Measurements from ENCODE around the gene ZMYND19.
A peak's percentile ranks its signal among the peaks of the same experiment; 100 is the strongest.
"Not testable (repeated sequence)": the region's sequence is repeated elsewhere in the genome, so short reads cannot be mapped to it uniquely, and the experiment has no call there.

Gene ZMYND19

DNA sequence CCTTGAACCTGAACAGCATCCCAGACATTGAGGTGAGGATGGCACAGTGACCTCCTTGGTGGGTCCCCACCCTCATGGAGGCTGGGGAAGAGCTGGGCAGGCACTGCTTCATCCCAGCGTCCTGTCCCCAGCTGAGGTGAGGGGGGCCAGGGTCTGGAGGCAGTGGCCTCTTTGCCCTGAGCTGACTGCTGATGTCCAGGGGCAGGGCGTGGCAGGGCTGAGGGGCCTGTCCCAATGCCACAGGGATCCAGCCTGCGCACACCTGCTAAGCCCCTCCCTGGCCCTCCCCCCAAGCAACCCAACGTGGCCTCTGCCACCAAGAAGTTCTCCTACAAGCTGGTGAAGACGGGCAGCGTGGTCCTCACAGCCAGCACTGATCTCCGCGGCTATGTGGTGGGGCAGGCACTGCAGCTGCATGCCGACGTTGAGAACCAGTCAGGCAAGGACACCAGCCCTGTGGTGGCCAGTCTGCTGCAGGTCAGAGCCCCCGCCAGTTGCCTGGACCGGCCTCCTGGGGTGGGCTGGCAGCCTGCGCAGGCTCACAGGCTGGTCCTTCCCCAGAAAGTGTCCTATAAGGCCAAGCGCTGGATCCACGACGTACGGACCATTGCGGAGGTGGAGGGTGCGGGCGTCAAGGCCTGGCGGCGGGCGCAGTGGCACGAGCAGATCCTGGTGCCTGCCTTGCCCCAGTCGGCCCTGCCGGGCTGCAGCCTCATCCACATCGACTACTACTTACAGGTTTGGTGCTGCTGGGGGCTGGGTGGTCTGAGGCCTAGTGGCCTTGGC lies 23.6 kb upstream of the ZMYND19 start:
- DNase-seq = no peak

DNA sequence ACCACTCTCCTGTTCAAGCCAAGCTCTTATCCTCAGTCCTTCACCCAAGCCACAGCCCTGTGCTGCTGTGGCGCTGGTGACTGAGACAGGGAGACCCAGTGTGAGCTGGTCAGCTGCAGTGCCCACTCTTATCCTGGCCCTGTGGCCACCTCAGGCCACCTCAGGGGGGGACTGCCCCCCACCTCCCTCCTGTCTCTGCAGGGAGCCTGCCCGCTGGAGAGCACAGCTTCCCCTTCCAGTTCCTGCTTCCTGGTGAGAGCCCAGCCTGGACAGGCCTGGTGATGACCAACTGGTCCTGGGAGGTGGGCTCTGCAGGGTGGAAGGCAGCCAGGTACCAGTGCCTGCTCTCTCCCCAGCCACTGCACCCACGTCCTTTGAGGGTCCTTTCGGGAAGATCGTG lies 22.9 kb upstream of the ZMYND19 start:
- no peak for DNase-seq

DNA sequence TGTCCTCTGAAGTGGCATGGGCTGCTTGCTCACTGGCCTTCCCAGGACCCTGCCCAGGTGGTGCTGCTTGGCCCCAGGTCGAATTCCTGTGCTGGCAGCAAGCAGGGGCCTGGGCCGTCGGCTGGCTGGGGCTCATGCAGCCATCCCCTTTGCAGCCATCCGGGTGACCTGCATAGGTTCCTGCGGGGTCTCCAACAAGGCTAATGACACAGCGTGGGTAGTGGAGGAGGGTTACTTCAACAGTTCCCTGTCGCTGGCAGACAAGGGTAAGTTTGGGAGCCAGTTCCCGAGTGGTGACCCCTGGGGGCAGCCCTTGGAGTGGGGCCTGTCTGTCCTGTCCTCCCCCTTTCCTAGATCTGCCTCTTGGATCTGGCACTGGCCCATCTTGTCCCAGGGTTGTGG lies 22.4 kb upstream of the ZMYND19 start:
- DNase-seq = no peak

- DNase-seq = no peak
Measured at GRCh38 chr9:137611623-137612609, 21.6 kb upstream of the ZMYND19 start.

GRCh38 chr9:137610944-137611343 lies 20.6 kb upstream of the ZMYND19 start:
- no peak for DNase-seq

GRCh38 chr9:137607141-137607857 lies 17.0 kb upstream of the ZMYND19 start:
- DNase-seq = no peak

DNA sequence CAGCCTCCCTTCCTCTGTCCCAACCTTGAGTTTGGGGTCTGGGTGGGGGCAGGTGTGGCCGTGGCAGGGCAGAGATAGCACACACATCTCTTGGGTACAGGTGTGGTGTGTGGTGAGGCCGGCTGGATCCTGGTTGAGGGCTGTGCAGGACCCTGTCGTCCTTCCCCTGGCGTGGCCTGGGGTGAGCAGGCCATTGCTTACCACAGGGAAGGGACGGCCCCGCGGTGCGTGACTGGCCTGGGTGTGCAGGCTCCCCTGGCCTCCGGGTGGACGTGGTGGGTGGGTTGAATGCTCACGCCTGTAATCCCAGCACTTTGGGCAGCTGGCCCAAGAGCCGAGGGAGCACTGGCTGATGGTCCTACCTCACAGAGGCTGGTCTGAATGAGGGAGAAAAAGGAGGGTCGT lies 16.4 kb upstream of the ZMYND19 start:
- no peak for DNase-seq

DNA sequence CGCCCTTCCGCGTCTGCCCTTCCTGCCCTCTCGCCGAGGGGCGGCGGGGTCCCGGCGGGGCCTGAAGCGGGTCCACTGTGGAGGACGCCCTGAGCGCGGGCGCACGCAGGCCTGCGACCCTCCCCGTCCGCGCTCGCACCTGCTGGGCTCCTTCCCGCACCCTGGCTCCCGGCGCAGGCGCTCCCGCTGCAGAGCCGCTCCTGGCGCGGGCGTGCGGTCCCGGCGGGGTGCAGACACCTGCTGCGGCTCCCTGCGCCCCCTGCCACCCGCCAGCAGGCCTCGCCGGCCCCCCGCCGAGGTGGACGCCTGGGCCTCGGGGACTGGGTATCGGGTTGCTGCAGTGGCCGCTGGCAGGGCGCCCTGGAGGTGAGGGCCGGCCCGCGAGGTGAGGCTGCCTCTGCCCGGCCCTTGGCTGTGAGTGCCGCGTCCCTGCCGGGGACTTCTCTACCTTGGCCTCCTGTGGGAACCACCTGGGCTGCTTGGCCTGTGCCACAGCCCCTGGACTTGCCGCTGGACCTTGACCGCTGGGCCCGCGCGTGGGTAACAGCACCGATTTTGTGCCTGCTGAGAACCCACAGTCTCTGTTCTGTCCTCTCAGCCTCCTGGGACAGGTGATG lies 15.8 kb upstream of the ZMYND19 start:
- no peak for DNase-seq

DNA sequence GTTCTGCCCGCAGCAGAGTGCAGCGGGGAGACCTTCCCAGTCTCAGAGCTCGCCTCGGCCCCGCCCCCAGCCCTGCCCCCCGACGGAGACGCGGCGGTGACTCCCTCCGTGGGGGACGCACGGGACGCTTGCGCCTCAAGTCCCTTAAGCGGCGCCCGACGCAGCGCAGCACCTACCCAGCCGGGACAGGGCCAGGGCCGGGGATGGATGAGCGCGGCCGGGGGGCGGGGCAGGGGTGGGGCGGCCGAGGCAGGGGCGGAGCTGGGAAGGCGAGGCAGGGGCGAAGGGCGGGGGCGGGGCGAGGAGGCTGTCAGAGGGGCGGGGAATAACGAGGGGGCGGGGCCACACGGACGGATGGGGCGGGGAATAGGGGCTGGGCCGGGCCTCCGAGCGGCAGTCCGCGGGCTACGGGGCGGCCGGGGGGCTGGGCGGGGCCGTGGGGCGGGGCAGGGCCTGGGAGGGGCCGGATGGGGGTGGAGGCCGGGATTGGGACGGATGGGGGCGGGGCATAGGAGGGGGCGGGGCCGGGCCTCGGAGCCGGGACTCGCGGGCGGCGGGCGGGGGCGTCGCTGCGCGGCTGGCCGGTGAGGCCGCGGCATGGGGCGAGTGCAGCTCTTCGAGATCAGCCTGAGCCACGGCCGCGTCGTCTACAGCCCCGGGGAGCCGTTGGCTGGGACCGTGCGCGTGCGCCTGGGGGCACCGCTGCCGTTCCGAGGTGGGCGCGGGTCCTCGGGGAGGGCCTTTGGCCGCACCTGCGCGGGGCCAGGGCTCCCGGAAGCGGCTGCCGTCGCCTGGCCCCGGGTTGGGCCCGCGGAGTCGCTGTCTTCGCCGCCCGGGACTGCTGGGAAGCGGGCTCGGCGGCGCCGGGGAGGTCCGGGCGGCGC lies 15.1 kb upstream of the ZMYND19 start, which contains the start of gene ARRDC1:
ARRDC1 (plus strand) TSS at position 566 of the 884 bp plus-strand sequence; CDS start at position 598, 32 bp downstream.
- DNase-seq = peak; percentile 89 to 90

GRCh38 chr9:137604345-137605086 lies 14.2 kb upstream of the ZMYND19 start:
- DNase-seq = no peak

GRCh38 chr9:137603879-137604278 lies 13.6 kb upstream of the ZMYND19 start:
- no peak for DNase-seq

GRCh38 chr9:137602661-137603060 lies 12.3 kb upstream of the ZMYND19 start:
- DNase-seq = no peak

GRCh38 chr9:137598943-137599342 lies 8.6 kb upstream of the ZMYND19 start:
- no peak for DNase-seq

GRCh38 chr9:137596577-137596976 lies 6.3 kb upstream of the ZMYND19 start:
- DNase-seq = not testable (repeated sequence)

GRCh38 chr9:137593176-137593575 lies 2.9 kb upstream of the ZMYND19 start:
- no peak for DNase-seq

- DNase-seq = no peak
Measured at GRCh38 chr9:137592767-137593166, 2.5 kb upstream of the ZMYND19 start.

DNA sequence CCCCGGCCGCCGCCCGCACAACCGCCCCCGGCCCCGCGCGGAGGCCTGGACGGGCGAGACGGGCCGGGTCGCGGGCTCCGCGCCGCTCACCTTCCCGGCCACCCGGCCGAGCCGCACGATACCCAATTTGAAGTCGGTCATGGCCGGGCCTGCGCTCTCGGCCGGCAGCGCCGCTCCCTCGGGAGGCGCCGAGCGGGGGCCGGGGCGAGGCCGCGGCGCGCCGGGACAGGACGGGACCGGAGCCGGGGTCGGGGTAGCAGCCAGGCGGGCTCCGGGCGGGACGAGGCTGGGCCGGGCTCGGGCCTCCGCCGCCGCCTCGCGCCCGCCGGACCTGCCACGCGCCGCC lies 216 bp downstream of the ZMYND19 start:
- DNase-seq = no peak

DNA sequence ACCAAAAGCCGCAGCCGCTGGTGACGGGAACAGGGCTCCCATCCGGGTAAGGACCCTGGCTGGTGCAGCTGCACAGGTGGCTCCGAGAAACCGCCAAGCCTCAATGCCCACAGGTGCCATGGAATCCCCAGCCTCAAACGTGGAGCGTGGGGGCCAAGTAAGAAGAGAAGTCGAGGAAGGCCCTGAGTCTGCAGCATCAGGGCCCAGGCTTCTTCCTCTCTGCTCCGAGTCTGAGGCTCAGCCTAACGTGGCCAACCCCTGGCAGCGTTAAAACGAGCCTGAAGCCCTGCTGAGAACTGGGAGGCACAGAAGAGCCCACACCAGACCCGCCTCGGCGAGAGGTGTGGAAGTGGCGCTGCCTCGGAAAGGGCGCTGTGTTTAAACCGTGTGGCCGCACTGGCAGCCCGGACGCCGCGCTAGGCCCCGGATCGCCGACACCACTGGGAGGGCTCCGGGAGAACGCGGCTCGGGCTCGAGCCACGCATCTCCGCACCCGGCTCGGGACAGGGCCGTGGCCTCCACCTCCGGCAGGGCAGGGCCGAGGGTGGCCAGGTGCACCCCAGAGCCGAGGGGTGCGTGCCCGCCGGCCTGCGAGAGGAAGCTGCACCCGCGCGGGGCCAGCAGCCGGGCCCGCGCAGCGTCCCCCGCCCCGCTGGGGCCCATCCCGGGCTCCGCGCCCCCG lies 730 bp downstream of the ZMYND19 start:
- no peak for DNase-seq

- DNase-seq = no peak
Measured at GRCh38 chr9:137588891-137589290, 1.4 kb downstream of the ZMYND19 start.

GRCh38 chr9:137588311-137588710 lies 2.0 kb downstream of the ZMYND19 start:
- no peak for DNase-seq
